Measurements from ENCODE around the gene DNAH7. TPM values are rescaled to one million over a fixed set of nuclear protein-coding genes. Genes with fewer than 3 reads are reported as not detected.

Gene DNAH7
- total and polyA plus RNA-seq, 9 of the 15 experiments (the other 6 are each of a cell fraction or from before 2014, with no cell fraction given): 0.03 to 0.42 (median 0.18) TPM

DNA sequence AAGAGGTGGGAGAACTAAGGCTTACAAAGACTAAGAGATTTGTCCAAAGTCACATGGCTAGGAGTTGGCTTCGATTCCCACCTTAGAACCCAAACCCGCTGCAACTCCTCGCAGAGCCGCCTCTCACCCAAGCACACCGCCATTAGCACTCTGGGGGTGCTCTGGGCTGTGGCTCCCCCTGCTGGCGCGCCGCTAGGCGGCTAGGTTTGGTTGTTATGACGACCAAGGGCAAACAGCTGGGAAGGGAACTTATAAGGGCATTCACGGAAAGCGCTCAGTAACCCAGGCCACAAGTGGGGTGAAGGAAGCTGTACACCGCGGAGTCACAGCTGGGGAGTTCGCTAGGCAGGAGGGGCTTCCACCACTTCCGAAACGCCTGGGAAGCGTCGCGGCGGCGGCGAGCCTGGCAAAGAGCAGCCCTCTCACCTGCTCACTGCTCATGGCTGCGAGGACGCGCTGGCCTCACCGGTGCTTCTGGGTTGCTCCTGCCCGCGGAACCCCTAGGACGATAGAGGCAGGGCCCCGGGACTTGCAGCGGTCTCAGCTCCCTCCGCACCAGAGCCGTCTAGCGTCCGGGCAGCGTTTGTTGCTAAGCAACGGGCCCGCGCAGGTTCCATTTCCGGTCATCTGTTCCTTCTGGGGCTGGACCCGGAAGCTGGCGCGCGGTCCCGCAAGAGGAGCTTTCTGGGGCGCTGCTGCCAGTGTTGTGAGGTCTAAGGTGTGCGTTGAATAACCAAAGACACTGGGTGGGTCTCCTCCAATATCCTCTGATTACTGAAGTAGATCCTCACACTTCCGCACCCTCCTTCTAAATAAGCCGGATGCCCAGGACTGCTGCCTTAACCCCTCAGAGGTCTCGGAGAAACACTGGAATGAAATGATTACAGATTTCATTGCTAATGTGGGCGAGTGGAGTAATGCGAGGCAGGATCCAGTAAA, at the start of gene DNAH7 (continued):
- TF ChIP-seq, protein P1, sequence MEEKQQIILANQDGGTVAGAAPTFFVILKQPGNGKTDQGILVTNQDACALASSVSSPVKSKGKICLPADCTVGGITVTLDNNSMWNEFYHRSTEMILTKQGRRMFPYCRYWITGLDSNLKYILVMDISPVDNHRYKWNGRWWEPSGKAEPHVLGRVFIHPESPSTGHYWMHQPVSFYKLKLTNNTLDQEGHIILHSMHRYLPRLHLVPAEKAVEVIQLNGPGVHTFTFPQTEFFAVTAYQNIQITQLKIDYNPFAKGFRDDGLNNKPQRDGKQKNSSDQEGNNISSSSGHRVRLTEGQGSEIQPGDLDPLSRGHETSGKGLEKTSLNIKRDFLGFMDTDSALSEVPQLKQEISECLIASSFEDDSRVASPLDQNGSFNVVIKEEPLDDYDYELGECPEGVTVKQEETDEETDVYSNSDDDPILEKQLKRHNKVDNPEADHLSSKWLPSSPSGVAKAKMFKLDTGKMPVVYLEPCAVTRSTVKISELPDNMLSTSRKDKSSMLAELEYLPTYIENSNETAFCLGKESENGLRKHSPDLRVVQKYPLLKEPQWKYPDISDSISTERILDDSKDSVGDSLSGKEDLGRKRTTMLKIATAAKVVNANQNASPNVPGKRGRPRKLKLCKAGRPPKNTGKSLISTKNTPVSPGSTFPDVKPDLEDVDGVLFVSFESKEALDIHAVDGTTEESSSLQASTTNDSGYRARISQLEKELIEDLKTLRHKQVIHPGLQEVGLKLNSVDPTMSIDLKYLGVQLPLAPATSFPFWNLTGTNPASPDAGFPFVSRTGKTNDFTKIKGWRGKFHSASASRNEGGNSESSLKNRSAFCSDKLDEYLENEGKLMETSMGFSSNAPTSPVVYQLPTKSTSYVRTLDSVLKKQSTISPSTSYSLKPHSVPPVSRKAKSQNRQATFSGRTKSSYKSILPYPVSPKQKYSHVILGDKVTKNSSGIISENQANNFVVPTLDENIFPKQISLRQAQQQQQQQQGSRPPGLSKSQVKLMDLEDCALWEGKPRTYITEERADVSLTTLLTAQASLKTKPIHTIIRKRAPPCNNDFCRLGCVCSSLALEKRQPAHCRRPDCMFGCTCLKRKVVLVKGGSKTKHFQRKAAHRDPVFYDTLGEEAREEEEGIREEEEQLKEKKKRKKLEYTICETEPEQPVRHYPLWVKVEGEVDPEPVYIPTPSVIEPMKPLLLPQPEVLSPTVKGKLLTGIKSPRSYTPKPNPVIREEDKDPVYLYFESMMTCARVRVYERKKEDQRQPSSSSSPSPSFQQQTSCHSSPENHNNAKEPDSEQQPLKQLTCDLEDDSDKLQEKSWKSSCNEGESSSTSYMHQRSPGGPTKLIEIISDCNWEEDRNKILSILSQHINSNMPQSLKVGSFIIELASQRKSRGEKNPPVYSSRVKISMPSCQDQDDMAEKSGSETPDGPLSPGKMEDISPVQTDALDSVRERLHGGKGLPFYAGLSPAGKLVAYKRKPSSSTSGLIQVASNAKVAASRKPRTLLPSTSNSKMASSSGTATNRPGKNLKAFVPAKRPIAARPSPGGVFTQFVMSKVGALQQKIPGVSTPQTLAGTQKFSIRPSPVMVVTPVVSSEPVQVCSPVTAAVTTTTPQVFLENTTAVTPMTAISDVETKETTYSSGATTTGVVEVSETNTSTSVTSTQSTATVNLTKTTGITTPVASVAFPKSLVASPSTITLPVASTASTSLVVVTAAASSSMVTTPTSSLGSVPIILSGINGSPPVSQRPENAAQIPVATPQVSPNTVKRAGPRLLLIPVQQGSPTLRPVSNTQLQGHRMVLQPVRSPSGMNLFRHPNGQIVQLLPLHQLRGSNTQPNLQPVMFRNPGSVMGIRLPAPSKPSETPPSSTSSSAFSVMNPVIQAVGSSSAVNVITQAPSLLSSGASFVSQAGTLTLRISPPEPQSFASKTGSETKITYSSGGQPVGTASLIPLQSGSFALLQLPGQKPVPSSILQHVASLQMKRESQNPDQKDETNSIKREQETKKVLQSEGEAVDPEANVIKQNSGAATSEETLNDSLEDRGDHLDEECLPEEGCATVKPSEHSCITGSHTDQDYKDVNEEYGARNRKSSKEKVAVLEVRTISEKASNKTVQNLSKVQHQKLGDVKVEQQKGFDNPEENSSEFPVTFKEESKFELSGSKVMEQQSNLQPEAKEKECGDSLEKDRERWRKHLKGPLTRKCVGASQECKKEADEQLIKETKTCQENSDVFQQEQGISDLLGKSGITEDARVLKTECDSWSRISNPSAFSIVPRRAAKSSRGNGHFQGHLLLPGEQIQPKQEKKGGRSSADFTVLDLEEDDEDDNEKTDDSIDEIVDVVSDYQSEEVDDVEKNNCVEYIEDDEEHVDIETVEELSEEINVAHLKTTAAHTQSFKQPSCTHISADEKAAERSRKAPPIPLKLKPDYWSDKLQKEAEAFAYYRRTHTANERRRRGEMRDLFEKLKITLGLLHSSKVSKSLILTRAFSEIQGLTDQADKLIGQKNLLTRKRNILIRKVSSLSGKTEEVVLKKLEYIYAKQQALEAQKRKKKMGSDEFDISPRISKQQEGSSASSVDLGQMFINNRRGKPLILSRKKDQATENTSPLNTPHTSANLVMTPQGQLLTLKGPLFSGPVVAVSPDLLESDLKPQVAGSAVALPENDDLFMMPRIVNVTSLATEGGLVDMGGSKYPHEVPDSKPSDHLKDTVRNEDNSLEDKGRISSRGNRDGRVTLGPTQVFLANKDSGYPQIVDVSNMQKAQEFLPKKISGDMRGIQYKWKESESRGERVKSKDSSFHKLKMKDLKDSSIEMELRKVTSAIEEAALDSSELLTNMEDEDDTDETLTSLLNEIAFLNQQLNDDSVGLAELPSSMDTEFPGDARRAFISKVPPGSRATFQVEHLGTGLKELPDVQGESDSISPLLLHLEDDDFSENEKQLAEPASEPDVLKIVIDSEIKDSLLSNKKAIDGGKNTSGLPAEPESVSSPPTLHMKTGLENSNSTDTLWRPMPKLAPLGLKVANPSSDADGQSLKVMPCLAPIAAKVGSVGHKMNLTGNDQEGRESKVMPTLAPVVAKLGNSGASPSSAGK (IDR thresholded peaks at IDR 0.05): peak; percentile 85
- TF ChIP-seq CSDE1 (IDR thresholded peaks at IDR 0.05): peak in 1 of 2 experiments; percentile 71; a peak in 2 of 4 replicates
- TF ChIP-seq, protein P2, sequence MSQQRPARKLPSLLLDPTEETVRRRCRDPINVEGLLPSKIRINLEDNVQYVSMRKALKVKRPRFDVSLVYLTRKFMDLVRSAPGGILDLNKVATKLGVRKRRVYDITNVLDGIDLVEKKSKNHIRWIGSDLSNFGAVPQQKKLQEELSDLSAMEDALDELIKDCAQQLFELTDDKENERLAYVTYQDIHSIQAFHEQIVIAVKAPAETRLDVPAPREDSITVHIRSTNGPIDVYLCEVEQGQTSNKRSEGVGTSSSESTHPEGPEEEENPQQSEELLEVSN (IDR thresholded peaks at IDR 0.05; ENCODE audit: borderline replicate concordance in 1 of 2, extremely low read depth in 1 of 2, insufficient read depth in 1 of 2, insufficient read length in 1 of 2, low read depth in 1 of 2, low read length in 1 of 2, poor library complexity in 1 of 2, severe bottlenecking in 1 of 2): peak; percentile 53 to 84
- peak; percentile 73; the same call in 1 of the 2 replicates for TF ChIP-seq HDAC2 (IDR thresholded peaks at IDR 0.05)
- TF ChIP-seq GABPA (tag; conservative IDR thresholded peaks at IDR 0.05; ENCODE audit: low read depth): peak; percentile 93
- TF ChIP-seq CXXC5 (CRISPR knock-in tag; IDR thresholded peaks at IDR 0.05): peak; percentile 73
- TF ChIP-seq, protein P3, sequence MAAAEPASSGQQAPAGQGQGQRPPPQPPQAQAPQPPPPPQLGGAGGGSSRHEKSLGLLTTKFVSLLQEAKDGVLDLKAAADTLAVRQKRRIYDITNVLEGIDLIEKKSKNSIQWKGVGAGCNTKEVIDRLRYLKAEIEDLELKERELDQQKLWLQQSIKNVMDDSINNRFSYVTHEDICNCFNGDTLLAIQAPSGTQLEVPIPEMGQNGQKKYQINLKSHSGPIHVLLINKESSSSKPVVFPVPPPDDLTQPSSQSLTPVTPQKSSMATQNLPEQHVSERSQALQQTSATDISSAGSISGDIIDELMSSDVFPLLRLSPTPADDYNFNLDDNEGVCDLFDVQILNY (CRISPR knock-in tag; IDR thresholded peaks at IDR 0.05): 0 out of 2 replicates have a peak, but pooled peaks have one; percentile 32
- TF ChIP-seq, protein P4, sequence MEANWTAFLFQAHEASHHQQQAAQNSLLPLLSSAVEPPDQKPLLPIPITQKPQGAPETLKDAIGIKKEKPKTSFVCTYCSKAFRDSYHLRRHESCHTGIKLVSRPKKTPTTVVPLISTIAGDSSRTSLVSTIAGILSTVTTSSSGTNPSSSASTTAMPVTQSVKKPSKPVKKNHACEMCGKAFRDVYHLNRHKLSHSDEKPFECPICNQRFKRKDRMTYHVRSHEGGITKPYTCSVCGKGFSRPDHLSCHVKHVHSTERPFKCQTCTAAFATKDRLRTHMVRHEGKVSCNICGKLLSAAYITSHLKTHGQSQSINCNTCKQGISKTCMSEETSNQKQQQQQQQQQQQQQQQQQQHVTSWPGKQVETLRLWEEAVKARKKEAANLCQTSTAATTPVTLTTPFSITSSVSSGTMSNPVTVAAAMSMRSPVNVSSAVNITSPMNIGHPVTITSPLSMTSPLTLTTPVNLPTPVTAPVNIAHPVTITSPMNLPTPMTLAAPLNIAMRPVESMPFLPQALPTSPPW (CRISPR knock-in tag; IDR thresholded peaks at IDR 0.05): 0 out of 2 replicates have a peak, but pooled peaks have one; percentile 24
- TF ChIP-seq NR2C2 (CRISPR knock-in tag; IDR thresholded peaks at IDR 0.05): no peak
- TF ChIP-seq NR2C2 (tag; IDR thresholded peaks at IDR 0.05): peak; percentile 21; the same call in 1 of the 2 replicates

Data from K562 (cell line).